ENCODE data around the gene MTCL3.

MTCL3 gene

GRCh38 chr6:127464881-127465459 is 54.2 kb downstream of the MTCL3 start:
- Histone ChIP-seq H3K4me1 (ENCODE audit: insufficient read depth, low read length) (no peaks in the 10 kb centered on the region), H3K9me3 (ENCODE audit: low read depth, low read length) (no peaks in the 10 kb centered on the region), H3K4me3 (ENCODE audit: low read length) (no peak overlapping the region), H3K27me3 (ENCODE audit: insufficient read depth, low read length) (no peaks in the 10 kb centered on the region)

GRCh38 chr6:127464161-127464880 is 54.8 kb downstream of the MTCL3 start:
- Histone ChIP-seq H3K27me3 (ENCODE audit: insufficient read depth, low read length) (no peaks in the 10 kb centered on the region), H3K9me3 (ENCODE audit: low read depth, low read length) (no peaks in the 10 kb centered on the region), H3K4me1 (ENCODE audit: insufficient read depth, low read length) (no peaks in the 10 kb centered on the region), H3K4me3 (ENCODE audit: low read length) (no peak overlapping the region)

- no peak overlapping the region for H3K4me3 ChIP-seq (ENCODE audit: low read length)
- H3K4me1 ChIP-seq (ENCODE audit: insufficient read depth, low read length): peaks cover 10% of the 10 kb centered on the region
- H3K27me3 ChIP-seq (ENCODE audit: insufficient read depth, low read length): no peaks in the 10 kb centered on the region
- no peaks in the 10 kb centered on the region for H3K9me3 ChIP-seq (ENCODE audit: low read depth, low read length)
Observed at GRCh38 chr6:127463056-127463455, 56.1 kb downstream of the MTCL3 start.

GRCh38 chr6:127462376-127462775 is 56.8 kb downstream of the MTCL3 start:
- Histone ChIP-seq H3K27me3 (ENCODE audit: insufficient read depth, low read length) (no peaks in the 10 kb centered on the region), H3K9me3 (ENCODE audit: low read depth, low read length) (no peaks in the 10 kb centered on the region), H3K4me3 (ENCODE audit: low read length) (no peak overlapping the region), H3K4me1 (ENCODE audit: insufficient read depth, low read length) (peaks cover 16% of the 10 kb centered on the region)

- peaks cover 23% of the 10 kb centered on the region for H3K4me1 ChIP-seq (ENCODE audit: insufficient read depth, low read length)
- no peak overlapping the region for H3K4me3 ChIP-seq (ENCODE audit: low read length)
- no peaks in the 10 kb centered on the region for H3K27me3 ChIP-seq (ENCODE audit: insufficient read depth, low read length)
- no peaks in the 10 kb centered on the region for H3K9me3 ChIP-seq (ENCODE audit: low read depth, low read length)
Observed at GRCh38 chr6:127460465-127460864, 58.7 kb downstream of the MTCL3 start.

GRCh38 chr6:127459231-127459641 is 59.9 kb downstream of the MTCL3 start, which contains the start of gene KIAA0408:
Gene KIAA0408 (minus strand): TSS chr6:127459389. CDS start chr6:127453981, 5,408 bp downstream.
- Histone ChIP-seq H3K27me3 (ENCODE audit: insufficient read depth, low read length) (no peaks in the 10 kb centered on the region), H3K9me3 (ENCODE audit: low read depth, low read length) (no peaks in the 10 kb centered on the region), H3K4me3 (ENCODE audit: low read length) (no peak within 1 kb of the TSS), H3K4me1 (ENCODE audit: insufficient read depth, low read length) (peaks cover 23% of the 10 kb centered on the region)

- H3K4me1 ChIP-seq (ENCODE audit: insufficient read depth, low read length): peaks cover 23% of the 10 kb centered on the region
- H3K27me3 ChIP-seq (ENCODE audit: insufficient read depth, low read length): no peaks in the 10 kb centered on the region
- no peaks in the 10 kb centered on the region for H3K9me3 ChIP-seq (ENCODE audit: low read depth, low read length)
- no peak overlapping the region for H3K4me3 ChIP-seq (ENCODE audit: low read length)
Observed at GRCh38 chr6:127458817-127459216, 60.3 kb downstream of the MTCL3 start.

GRCh38 chr6:127458222-127458621 is 60.9 kb downstream of the MTCL3 start:
- H3K4me3 ChIP-seq (ENCODE audit: low read length): no peak overlapping the region
- H3K4me1 ChIP-seq (ENCODE audit: insufficient read depth, low read length): peaks cover 23% of the 10 kb centered on the region
- no peaks in the 10 kb centered on the region for H3K9me3 ChIP-seq (ENCODE audit: low read depth, low read length)
- H3K27me3 ChIP-seq (ENCODE audit: insufficient read depth, low read length): no peaks in the 10 kb centered on the region

GRCh38 chr6:127457456-127458064 is 61.6 kb downstream of the MTCL3 start:
- Histone ChIP-seq H3K27me3 (ENCODE audit: insufficient read depth, low read length) (no peaks in the 10 kb centered on the region), H3K4me3 (ENCODE audit: low read length) (no peak overlapping the region), H3K4me1 (ENCODE audit: insufficient read depth, low read length) (peaks cover 23% of the 10 kb centered on the region), H3K9me3 (ENCODE audit: low read depth, low read length) (no peaks in the 10 kb centered on the region)

GRCh38 chr6:127456465-127456864 is 62.7 kb downstream of the MTCL3 start:
- no peaks in the 10 kb centered on the region for H3K9me3 ChIP-seq (ENCODE audit: low read depth, low read length)
- H3K27me3 ChIP-seq (ENCODE audit: insufficient read depth, low read length): no peaks in the 10 kb centered on the region
- H3K4me3 ChIP-seq (ENCODE audit: low read length): no peak overlapping the region
- H3K4me1 ChIP-seq (ENCODE audit: insufficient read depth, low read length): peaks cover 23% of the 10 kb centered on the region

- H3K4me3 ChIP-seq (ENCODE audit: low read length): no peak overlapping the region
- no peaks in the 10 kb centered on the region for H3K9me3 ChIP-seq (ENCODE audit: low read depth, low read length)
- peaks cover 22% of the 10 kb centered on the region for H3K4me1 ChIP-seq (ENCODE audit: insufficient read depth, low read length)
- no peaks in the 10 kb centered on the region for H3K27me3 ChIP-seq (ENCODE audit: insufficient read depth, low read length)
Observed at GRCh38 chr6:127453845-127454619, 65.1 kb downstream of the MTCL3 start.

GRCh38 chr6:127452803-127453202 is 66.3 kb downstream of the MTCL3 start:
- Histone ChIP-seq H3K4me1 (ENCODE audit: insufficient read depth, low read length) (peaks cover 11% of the 10 kb centered on the region), H3K27me3 (ENCODE audit: insufficient read depth, low read length) (no peaks in the 10 kb centered on the region), H3K9me3 (ENCODE audit: low read depth, low read length) (no peaks in the 10 kb centered on the region), H3K4me3 (ENCODE audit: low read length) (no peak overlapping the region)

GRCh38 chr6:127451388-127451787 is 67.7 kb downstream of the MTCL3 start:
- peaks cover 3% of the 10 kb centered on the region for H3K4me1 ChIP-seq (ENCODE audit: insufficient read depth, low read length)
- no peaks in the 10 kb centered on the region for H3K9me3 ChIP-seq (ENCODE audit: low read depth, low read length)
- H3K4me3 ChIP-seq (ENCODE audit: low read length): no peak overlapping the region
- H3K27me3 ChIP-seq (ENCODE audit: insufficient read depth, low read length): no peaks in the 10 kb centered on the region

- Histone ChIP-seq H3K9me3 (ENCODE audit: low read depth, low read length) (no peaks in the 10 kb centered on the region), H3K4me1 (ENCODE audit: insufficient read depth, low read length) (no peaks in the 10 kb centered on the region), H3K4me3 (ENCODE audit: low read length) (no peak overlapping the region), H3K27me3 (ENCODE audit: insufficient read depth, low read length) (no peaks in the 10 kb centered on the region)
Observed at GRCh38 chr6:127447780-127448179, 71.4 kb downstream of the MTCL3 start.

- H3K9me3 ChIP-seq (ENCODE audit: low read depth, low read length): no peaks in the 10 kb centered on the region
- H3K27me3 ChIP-seq (ENCODE audit: insufficient read depth, low read length): no peaks in the 10 kb centered on the region
- no peak overlapping the region for H3K4me3 ChIP-seq (ENCODE audit: low read length)
- H3K4me1 ChIP-seq (ENCODE audit: insufficient read depth, low read length): no peaks in the 10 kb centered on the region
Observed at GRCh38 chr6:127446356-127446755, 72.8 kb downstream of the MTCL3 start.

All from mononuclear cell (primary cell).